HG02852 (cell line): Measurements from ENCODE around the gene CALN1.
"Not testable (repeated sequence)": the region's sequence is repeated elsewhere in the genome, so short reads cannot be mapped to it uniquely, and the experiment has no call there.

ENCODE experiments used
- ATAC-seq: cut with Tn5 transposase; IDR thresholded peaks from one replicate; pipeline ENCODE4 v1.9.1; 2021; ENCODE audit warnings: mild to moderate bottlenecking, moderate library complexity; ENCODE audit not compliant: unreplicated experiment

The CALN1 gene

DNA sequence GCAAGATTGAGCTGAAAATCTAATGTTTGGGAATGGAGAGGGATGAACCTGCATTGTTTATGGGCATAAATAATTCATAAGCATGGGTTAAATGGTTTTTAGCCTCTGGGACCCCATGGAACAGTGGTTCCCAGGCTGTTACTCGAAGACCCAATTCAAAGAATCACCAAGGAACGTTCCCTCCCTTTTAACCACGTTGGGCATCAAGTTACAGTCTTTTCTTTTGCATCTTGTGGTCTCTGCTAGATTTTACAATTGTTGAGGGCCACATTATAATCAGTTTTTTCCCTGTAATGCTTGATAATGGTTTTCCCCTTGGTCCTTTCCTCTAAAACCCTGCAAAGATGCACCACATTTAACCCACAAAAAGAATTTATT lies 2.5 kb downstream of the CALN1 start:
- no peak for ATAC-seq

GRCh38 chr7:72408966-72409637 lies 3.0 kb downstream of the CALN1 start:
- no peak for ATAC-seq

GRCh38 chr7:72406820-72407403 lies 5.2 kb downstream of the CALN1 start:
- ATAC-seq, result no peak

GRCh38 chr7:72405871-72406270 lies 6.3 kb downstream of the CALN1 start:
- ATAC-seq, result no peak

- no peak for ATAC-seq
Measured at GRCh38 chr7:72405418-72405817, 6.7 kb downstream of the CALN1 start.

DNA sequence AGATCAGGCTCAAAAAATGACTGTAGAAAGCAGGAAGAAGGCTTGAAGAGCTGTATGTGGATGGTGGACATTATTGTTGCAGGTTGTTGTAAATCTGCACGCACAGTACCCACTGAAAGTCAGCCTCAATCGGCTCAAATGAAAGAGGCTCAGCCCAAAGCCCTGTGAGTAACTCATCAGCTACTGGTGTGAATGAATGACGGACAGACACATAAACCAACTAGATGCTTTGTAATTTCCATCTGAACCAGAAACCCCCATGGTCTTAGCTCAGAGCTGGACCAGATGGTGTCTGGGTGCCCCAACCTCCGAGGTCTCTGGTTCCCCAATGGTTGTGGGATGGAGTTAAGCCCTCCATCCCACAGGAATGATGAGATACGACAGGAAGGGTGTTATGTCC lies 7.4 kb downstream of the CALN1 start:
- no peak for ATAC-seq

- ATAC-seq, result peak; percentile 54
Measured at GRCh38 chr7:72403458-72404076, 8.6 kb downstream of the CALN1 start.

GRCh38 chr7:72394016-72394415 lies 18.1 kb downstream of the CALN1 start:
- ATAC-seq, result no peak

GRCh38 chr7:72391821-72392377 lies 20.2 kb downstream of the CALN1 start:
- ATAC-seq, result no peak

- ATAC-seq, result no peak
Measured at GRCh38 chr7:72386118-72386517, 26.0 kb downstream of the CALN1 start.

DNA sequence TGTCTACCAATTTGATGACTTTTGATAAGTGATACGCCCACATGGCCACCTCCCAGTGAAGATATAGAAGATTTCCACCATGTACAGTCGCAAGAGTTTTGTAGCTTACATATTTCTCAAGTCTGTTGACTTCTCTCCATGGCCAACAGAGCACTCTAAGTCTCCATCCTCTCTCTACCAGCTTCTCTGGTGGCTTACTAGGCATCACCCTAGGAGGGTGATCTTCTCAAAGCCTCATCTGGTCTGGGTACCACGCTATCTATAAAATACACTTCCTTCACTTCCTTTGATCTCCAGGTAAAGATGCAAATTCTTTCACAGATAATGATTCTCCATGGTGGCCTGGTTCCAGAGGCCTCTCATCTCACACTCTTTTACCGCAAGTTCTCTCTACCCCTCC lies 49.9 kb downstream of the CALN1 start:
- ATAC-seq, result no peak

GRCh38 chr7:72345208-72345727 lies 66.9 kb downstream of the CALN1 start:
- ATAC-seq, result no peak

DNA sequence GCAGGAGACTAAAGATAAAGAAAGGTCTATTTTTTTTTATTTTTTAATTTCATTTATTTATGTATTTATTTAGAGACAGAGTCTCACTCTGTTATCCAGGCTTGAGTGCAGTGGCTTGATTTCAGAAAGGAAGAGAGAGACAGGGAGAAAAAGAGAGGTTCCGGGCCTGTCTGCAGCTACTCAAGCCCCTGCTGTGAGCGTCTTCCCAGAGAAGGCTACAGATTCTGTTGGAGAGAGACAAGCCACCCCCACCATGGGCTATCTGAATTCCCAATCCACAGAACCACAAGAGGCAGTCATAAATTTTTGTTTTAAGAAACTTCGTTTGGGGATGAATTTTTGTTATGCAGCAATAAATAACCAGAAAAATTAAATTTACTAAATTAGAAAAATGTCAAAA lies 68.1 kb downstream of the CALN1 start:
- ATAC-seq, result no peak

- ATAC-seq, result not testable (repeated sequence)
Measured at GRCh38 chr7:72343354-72343753, 68.8 kb downstream of the CALN1 start.

- ATAC-seq, result no peak
Measured at GRCh38 chr7:72337390-72338167, 74.6 kb downstream of the CALN1 start.

DNA sequence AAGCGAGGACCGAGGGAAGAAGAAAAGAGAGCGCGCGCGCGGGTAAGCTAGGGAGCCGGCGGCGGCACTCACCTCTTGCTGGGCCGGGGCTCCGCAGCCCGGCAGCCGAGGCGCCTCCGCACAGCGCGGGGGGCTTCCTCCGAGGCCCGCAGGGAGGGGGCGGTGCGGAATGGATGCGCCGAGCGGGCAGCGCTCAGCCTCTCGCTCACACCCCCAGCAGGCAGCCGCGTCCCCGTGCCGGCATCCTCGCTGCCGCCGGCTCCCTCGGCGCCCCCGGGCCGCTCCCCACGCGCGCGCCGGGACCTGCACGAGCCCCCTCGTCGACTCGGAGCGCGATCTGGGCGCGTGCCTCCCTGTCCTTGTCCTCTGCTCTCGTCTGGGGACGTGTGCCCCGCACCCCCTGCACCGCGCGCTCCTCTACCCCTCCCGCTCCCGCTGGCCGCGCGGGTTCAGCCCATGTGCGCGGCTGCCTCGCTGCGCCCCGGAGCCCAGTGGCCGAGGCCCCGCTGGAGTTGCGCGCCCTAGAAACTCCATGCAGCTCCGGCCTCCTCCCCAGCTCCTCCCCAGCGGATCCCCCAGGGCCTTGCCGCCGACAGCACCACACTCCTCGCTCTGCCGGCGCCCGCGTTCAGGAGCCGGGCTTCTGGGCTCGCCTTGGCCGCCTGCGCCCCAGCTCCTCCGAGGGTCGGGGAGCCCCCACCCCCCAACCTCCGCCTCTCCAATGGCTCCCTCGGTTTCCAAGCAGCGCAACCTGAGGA lies 75.3 kb downstream of the CALN1 start:
- ATAC-seq, result no peak

- no peak for ATAC-seq
Measured at GRCh38 chr7:72336382-72336631, 75.8 kb downstream of the CALN1 start.

DNA sequence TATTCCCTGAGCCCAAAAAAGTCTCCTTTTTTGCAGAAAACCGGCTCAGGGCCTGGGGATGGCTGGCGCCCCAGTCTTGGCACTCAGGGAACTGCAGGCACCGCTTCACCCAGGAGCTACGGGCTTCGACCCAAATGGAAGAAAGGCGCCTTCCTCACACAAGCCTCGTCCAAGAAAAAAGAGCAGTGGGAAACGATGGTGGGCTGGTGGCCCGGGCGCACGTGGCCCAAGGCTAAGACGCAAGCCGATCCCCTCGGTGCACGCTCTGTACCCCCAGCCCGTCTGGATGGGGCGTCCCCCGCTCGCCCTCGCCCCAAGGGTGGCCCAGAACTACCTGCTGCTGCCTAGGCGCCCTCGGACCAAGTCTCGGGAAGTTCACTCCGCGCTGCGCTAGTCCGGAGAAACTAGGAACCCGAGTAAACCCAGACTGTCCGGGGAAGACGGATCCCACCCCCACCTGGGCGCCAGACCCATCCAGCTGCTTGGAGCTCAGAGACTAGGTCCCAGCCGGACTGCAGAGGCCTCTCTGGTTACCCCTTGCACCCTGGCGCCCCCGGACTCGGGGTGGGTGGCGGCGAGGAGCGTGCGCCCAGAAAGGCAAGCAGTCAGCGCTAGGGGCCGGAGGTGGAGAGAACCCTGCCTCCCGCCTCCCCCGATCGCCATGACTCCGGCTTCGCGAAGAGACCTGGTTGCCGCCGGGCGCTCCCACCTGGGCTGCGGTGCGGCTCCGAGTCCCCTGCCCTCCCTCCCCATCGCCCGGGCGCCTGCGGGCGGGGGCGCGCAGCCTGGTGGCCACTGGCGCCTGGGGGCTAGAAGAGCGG lies 76.4 kb downstream of the CALN1 start:
- ATAC-seq, result no peak

GRCh38 chr7:72334698-72335097 lies 77.4 kb downstream of the CALN1 start:
- no peak for ATAC-seq

- no peak for ATAC-seq
Measured at GRCh38 chr7:72334066-72334465, 78.1 kb downstream of the CALN1 start.
